Colon (tissue), 2 donors: Measurements from ENCODE around the gene ANKMY1.
"Not testable (repeated sequence)": the region's sequence is repeated elsewhere in the genome, so short reads cannot be mapped to it uniquely, and the experiment has no call there.

Experiments
- FAIRE-seq: peaks from 2 replicates; lab custom pipeline; 2012; peaks lifted over from hg19 to GRCh38; lab: Jason Lieb, UNC
- donor health status: control.
- donor health status: control.

The ANKMY1 gene

DNA sequence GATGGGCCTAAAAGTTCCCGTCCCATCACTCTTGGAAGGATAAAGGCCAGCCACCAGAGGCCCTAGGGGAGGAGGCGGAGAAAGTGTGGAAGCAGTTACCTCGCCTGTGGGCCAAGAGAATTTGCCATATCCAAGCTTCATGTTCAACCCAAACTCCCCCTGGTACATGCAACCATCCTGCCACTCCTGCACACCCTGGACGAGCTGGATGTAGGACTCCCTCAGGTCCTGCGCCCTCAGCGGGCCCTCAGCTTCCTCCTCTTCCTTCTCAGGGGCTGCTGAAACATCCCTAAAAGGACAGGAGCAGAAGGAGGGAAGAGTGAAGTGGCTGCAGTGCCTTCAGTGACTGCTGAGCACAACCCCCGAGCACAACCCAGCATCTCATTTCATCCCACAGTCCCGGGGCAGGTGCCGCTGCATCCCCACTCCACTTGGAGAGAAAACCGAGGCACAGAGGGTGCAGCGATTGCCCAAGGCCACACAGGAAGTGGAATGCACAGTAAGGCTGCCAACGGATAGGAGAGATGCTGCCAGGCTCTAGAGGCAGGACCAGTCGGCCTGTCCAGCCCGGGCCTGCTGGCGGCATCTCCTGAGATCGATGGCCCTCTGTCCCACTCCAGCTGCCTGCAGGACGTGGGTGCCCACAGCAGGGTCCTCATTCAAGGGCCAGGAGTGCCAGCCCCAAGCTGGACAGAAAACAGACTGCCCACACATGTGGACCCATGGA, 2.9 kb downstream of the ANKMY1 start:
- FAIRE-seq, result no peak

DNA sequence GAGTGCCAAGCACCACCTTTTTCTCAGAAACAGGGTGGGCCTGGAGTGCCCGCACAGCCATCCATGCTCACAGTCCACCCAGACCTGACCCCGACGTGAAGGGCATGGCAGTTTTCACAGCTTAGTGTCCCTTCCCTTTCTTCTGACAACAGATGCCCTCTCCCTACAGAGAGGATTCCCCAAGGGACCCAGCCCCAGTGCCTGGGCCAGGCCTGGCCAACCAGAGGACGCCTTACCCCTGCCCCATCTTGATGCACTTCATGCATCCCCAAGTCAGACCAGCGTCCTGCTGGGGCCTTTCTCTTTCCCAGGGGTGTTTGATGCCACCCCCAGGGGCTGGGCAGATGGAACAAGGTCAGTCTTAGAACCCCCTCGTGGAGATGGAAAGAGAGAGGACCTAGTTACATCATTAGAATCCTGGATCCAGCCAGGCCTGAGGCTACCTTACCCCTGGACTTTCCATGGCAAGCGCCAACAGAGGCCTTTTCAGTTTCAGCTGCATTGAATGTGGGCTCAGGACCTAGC, 3.8 kb downstream of the ANKMY1 start:
- FAIRE-seq, result no peak

DNA sequence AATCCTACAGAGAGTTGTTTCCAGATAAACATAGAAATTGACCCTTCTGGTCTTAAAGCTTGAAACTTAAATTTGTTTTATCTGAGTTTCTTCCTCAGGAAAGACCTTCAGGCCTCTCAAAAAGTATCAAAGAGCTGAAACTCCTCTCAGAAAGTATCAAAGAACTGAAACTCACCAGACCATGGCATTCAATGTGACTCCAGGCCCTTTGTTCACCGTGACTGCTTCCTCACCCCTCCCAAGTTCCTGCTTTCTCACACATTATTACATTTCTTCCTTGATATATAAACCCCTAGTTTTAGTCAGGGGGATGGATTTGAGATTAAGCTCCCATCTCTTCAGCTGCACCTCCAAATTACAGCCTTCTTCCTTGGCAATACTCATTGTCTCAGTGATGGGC, 6.0 kb downstream of the ANKMY1 start:
- FAIRE-seq, result no peak

DNA sequence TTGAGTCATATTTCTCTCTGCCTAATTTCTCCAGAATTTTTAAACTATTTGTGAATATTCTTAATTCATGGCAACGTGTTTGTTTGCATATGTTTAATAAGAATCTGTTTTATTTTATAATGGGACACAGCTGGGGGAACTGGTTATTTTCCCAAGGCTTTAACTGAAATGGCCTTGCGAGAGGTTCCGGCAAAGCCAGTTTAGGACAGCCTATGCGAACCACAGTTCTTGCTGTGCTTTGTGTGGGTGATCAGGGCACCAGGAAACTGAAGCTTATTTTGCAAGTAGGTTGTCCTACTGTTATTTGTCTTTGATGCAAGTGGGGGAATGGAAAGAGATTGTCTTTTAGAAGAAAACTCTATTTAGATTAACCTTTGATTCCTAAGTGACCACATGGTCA, 6.5 kb downstream of the ANKMY1 start:
- no peak for FAIRE-seq

DNA sequence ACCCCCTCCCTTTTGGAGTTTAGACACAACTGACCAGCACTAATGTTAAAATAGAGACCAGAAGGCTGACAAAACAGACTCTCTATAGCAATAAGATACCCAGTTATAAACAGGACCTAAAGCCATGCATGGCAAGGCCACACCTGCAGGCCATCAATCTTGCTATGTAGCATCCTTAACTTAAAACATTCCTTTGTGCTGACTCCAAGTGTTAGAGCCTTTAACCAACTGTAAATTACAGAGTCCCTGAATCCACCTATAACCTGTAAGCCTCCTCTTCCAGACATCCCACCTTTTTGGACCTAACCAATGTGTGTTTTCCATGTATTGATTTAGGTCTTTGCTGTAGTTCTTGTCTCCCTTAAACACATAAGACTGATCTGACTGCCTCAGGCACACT, 17.9 kb downstream of the ANKMY1 start:
- no peak for FAIRE-seq

DNA sequence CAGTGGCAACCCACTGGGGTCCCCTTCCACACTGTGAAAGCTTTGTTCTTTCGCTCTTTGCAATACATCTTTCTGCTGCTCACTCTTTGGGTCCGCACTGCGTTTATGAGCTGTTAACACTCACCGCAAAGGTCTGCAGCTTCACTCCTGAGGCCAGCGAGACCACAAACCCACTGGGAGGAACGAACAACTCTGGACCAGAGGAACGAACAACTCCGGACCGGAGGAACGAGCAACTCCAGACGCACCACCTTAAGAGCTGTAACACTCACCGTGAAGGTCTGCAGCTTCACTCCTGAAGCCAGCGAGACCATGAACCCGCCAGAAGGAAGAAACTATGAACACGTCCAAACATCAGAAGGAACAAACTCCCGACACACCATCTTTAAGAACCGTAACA, 18.7 kb downstream of the ANKMY1 start:
- FAIRE-seq, result not testable (repeated sequence)

DNA sequence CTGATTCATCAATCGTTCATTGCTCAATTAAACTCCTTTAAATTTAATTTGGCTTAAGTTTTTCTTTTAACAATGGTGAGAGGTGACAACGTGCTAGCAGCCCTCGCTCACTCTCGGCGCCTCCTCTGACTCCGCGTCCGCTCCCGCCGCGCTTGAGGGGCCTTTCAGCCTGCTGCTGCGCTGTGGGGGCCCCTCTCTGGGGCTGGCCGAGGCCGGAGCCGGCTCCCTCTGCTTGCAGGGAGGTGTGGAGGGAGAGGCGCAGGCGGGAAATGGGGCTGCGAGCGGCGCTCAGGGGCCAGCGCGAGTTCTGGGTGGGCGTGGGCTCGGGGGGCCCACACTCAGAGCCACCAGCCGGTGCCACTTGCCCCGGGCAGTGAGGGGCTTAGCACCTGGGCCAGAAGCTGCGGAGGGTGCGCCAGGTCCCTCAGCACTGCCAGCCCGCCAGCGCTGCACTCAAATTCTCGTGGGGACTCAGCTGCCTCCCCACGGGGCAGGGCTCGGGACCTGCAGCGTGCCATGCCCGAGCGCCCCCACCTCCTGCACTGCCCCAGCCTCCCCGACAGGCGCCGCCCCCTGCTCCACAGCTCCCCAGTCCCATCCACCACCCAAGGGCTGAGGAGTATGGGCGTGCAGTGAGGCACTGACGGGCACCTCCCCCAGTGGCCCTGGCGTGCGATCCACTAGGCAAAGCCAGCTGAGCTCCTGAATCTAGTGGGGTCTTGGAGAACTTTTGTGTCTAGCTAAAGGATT, 19.6 kb downstream of the ANKMY1 start:
- no peak for FAIRE-seq

DNA sequence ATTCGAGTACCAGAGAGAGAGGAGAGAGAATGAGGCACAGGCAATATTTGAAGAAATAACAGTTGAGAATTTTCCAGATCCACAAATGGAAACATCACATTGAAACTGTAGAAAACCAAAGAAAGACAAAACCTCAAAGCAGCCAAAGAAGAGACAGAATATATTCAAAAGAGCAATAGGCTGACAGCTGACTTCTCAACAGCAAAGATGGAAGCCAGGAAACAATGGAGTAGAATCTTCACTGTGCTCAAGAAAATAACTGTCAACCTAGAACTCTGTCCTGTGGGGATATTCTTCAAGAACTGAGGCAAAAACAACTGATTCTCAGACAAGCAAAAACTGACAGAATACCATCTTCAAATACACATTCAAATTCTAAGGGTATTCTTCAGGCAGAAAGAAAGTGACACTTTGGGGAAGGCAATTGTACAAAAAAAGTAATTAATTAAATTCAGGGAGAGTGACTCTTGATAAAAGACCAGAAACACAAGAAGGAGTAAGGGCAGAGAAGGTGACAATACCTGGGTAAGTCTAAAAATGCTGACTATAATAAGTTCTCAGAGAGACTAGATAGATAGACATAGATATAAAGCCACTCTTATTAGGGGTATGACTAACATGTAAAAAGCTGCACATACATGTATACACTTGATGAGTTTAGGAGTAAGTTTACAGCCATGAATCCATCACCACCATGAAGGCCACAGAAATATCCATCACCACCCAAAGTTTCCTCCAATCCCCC, 25.6 kb downstream of the ANKMY1 start:
- no peak for FAIRE-seq

DNA sequence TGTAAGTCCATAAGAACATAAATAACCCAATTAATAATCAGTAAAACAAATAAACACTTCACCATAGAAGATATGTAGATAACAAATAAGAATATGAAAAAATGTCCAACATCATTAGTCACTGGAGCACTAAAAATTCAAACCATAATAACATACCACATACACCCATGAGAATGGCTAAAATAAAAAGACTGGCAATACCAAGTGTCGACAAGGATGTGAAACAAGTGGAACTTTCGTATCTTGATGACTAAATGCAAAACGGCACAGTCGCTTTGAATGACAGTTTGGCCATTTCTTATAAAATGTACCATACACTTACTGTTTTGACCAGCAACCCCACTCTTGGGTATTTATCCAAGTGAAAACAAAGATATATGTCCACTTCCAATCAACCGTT, 26.8 kb downstream of the ANKMY1 start:
- FAIRE-seq, result no peak

DNA sequence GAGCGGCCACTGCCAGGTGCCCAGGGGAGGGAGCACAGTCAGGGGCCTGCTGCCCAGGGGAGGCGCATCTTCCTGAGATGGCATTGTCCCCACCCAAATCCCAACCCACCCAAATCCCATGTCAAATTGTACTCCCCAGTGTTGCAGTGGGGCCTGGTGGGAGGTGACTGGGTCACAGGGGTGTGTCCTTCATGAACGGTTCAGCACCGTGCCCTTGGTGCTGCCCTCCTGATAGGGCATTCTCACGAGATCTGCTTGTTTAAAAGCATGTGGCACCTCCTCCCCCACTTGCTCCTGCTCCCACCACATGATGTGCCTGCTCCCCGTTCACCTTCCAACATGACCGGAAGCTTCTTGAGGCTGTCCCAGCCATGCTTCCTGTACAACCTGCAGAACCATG, 27.6 kb downstream of the ANKMY1 start:
- no peak for FAIRE-seq

DNA sequence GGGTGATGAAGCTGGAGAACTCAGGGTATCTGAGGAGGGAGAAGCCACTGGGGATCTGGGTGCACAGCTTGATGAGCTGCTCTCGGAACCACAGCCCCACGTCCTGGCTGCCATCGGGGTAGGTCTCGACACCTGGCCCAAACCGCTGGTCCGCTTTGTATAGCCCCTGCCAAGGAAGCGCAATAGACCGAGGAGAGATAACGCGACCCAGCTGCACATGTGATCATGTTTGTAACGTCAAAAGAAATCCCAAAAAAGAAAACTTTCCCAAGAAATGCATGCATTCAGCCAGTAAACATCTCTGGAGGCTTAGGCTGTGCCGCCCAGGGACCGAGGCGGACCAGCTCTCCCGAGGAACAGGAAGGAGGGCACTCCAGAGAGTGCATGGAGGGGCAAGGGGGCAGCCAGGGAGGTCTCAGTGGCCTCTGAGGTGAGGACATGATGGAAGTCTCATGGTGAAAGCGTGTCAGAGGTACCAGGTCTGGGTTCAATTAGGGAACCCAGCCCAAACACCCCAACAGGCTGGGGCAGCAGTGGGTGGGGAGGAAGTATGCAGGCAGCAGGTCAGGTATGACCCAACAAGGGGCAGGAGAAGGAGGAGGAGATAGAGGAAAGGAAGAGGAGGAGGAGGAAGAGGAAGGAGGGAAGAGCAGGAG, 28.3 kb downstream of the ANKMY1 start:
- no peak for FAIRE-seq

DNA sequence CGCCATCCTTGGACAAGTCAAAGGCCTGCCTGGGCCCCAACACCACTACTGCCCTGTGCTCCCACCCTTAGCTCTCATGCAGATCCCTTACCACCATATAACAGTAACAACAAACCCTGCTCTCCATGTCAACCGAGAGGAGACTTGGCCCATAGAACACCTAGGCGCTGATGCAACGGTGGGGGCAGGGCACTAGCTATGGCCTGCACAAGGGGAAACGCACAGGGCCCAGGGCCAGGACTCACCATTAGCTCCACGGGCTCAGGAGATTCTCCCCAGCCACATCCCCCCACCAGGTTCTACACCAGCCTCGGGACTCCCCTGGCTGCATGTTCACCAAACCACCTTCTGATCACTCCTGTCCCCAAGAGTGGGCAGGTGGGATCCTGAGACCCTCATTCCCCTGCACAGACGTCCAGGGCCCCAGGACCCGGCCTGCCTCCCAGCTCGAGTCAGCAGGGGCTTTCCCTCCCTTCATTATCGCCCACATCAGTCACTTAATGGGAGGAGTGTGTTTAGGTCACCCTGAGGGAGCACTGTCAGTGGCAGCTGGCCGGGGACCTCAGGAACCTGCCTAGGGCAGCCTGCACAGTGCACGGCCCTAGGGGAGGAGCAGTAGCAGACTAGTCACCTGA, 29.3 kb downstream of the ANKMY1 start:
- FAIRE-seq, result no peak

DNA sequence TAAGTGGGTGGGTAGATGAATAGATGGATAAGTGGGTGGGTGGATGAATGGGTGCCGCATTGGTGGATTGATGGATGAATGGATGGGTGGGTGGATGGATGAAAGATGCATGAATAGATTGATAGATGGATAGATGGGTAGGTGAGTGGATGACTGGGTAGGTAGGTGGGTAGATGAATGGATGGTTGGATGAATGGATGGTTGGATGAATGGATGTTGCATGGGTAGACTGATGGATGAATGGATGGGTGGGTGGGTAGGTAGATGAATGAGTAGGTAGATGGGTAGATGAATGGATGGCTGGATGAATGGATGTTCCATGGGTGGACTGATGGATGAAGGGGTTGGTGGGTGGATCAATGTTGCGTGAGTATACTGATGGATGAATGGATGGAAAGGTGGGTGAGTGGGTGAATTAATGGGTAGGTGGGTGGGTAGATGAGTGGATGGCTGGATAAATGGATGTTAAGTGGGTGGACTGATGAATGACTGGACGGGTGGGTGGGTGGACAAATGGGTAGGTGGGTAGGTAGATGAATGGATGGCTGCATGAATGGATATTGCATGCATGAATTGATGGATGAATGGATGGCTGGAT, 30.5 kb downstream of the ANKMY1 start:
- FAIRE-seq, result no peak

DNA sequence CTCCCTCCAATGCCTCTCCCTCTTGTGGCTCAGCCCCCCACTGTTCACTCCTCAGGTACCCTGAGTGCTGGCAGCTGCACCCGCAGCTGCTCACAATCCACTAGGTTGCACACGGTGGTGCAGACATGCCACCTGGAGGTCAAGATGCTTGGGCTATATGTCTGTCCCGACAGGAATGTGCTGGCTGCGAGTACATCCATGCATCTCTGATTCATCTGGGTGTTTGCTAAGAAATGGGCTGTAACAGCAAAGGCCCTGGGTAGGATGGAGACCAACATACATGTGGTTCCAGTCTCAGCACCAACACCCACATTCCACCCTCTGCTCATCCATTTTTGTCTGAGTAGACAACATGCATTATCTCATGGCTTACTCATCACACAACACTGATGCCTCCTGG, 31.3 kb downstream of the ANKMY1 start:
- no peak for FAIRE-seq

DNA sequence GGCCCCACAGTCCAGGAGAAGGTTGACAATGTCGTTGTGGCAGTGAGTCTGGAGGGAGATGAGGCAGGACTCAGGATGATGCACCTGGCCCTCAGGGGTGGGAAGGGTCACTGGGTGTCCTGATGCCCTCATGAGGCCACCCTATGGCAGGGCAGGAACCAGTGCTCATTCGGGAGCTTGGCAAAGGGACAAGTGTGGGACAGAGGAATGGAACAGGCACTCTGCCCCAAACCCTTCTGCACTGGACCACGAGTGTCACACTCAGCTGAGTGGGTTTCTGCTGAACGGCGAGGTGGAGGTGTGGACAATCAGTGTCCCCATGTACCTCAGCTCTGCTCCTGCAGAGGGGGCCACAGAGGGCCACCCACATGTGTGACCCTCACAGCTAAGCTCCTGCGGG, 32.0 kb downstream of the ANKMY1 start:
- no peak for FAIRE-seq

DNA sequence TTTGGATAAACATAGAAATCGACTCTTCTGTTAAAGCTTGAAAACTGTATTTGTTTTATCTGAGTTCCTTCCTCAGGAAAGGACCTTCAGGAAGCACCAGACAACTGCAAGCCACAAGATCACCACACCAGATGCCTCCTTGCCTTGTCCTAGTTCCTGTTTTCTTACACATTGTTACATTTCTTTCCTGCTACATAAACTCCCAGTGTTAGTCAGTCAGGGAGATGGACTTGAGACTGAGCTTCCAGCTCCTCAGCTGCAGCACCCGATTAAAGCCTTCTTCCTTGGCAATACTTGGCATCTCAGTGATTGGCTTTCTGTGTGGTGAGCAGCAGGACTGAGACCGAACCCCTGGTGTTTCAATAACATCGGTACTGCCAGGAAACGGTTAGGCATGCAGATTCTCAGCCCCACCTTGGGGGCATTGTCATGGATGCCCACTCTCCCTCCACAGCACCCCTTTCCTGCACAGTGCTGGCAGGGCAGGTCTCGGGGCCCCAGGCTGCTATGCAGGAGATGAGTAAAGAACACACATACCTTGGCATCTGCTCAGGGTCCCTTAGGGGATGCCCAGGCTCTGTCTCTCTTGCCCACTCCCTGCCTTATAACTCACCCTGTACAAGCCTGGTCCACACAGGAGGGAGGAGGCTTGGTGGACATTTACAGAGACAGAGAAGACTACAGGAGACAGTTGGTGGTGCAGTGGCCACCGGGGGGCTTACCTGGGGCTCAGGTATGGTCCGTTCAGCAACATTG, 32.6 kb downstream of the ANKMY1 start:
- FAIRE-seq, result no peak

DNA sequence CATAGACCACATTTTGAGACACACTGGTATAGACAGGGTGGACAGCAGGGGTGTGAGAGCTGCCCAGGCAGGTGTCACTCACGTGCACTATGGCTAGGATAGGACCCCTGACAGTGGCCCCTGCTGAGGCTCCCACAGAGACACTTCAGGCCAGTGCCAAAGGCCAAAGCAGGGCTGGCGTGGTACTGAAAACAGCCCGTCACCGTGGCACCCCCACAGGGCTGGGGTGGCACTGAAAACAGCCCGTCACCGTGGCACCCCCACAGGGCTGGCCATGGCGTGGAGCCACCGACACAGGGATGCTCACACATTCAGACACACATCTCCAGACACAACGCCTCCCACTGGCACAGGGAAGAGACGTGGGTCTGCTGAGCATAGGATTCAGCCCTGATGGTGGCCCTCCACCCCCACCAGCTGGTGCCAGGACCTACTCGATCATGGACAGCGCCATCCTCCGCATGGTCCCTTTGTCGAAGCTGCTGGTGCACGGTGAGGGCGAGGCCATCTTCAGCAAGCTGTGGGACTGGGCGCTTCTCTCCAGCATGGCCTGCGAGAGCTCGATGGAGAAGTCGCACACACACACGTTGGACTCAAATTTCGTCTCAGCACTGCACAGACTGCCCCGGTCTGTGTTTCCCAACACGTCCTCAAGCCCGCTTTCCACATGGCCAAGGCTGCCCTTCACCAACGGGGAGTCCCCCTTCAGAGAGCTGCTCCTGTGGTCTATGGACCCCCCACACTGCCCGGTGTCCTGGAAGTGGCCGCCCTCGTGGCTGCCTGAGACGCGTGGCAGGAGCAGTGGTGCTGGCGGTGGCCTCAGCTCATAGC, 34.1 kb downstream of the ANKMY1 start:
- no peak for FAIRE-seq

DNA sequence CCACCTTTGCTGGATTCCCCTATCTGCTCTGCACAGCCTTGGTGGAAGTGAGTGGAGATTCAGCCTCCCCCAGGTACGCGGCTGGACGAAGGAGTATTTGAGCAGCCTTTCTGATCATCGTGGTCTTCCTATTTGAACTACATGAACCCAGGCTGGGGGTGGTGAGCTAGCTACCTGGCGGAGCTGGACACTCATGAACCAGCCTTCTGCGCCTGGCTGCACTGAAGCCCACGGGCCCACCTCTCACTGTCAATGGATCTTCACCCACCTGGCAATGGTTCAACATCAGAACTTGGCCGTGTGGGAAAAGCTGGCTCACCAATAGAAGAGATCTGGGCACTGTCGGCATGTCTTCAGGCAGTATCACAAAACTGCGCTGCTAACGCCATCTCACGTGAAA, 35.4 kb downstream of the ANKMY1 start:
- no peak for FAIRE-seq

DNA sequence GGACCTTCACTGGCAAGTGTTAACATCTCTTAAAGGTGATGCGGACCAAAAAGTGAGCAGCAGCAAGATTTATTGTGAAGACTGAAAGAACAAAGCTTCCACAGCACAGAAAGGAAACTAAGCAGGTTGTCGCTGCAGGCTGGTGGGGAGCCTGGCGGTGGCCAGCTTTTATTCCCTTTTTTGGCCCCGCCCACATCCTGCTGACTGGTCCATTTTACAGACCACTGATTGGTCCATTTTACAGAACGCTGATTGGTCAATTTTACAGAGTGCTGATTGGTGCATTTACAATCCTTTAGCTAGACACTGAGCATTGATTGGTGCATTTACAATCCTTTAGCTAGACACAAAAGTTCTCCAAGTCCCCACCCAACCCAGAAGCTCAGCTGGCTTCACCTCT, 35.9 kb downstream of the ANKMY1 start:
- not testable (repeated sequence) for FAIRE-seq

DNA sequence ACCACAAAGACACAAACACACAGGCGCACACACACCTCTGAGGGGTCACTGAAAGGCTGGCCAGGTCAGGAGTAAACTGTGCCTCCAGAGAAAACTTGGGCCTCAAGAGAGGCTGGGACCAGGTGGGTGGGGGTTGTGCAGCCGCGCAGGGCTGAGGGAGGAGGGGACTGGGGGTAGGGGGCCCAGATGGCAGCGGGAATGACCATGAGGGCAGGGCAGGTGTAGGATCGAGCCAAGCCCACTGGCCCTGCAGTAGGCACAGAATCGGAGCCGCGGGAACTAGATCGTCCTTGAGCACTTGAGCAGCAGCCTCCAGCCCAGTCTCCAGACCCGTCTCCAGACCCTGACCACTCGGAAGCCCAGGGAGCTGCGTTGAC, 36.8 kb downstream of the ANKMY1 start:
- no peak for FAIRE-seq
